Omental fat pad (tissue), 4 donors: ENCODE data around the gene SPEM1. TPM values are rescaled to one million over a fixed set of nuclear protein-coding genes. Genes with fewer than 3 reads are reported as not detected.

Source experiments
- ATAC-seq: fragments of 150-250 bp; one replicate; pipeline ENCODE4 v1.9.1; 2016; ENCODE audit warnings: mild to moderate bottlenecking, moderate library complexity; ENCODE audit not compliant: low FRiP score
- DNase-seq: peaks from one replicate; pipeline ENCODE4 v3.0.0-alpha.2; 2019; ENCODE audit warnings: low spot score
- CTCF ChIP-seq, 3 donors: fragments of 450-650 bp; IDR thresholded peaks; one replicate each; pipeline ENCODE4 v1.5.1; 2016 to 2017; ENCODE audit warnings: antibody characterized with exemption in 3 of 3, mild to moderate bottlenecking in 3 of 3, moderate library complexity in 2 of 3
- total RNA-seq, 4 donors: library from RNA; depleted of rRNA; stranded (reverse); fragments of >200 nt; gene quantifications; one replicate each; pipeline ENCODE4 v1.1.0, GENCODE V29; 2016

Gene SPEM1
- total RNA-seq, 4 donors from 2014 or later = not detected

GRCh38 chr17:7463372-7463846, 43.3 kb downstream of the SPEM1 start:
- DNase-seq = no peak
- no peak for TF ChIP-seq CTCF (IDR thresholded peaks at IDR 0.05)
- no peak for ATAC-seq

GRCh38 chr17:7464081-7464480, 44.0 kb downstream of the SPEM1 start:
- DNase-seq (no peak), ATAC-seq (no peak)
- no peak for TF ChIP-seq CTCF (IDR thresholded peaks at IDR 0.05)

GRCh38 chr17:7465597-7466275, 45.6 kb downstream of the SPEM1 start:
- no peak for DNase-seq
- no peak for ATAC-seq
- TF ChIP-seq CTCF (IDR thresholded peaks at IDR 0.05) = no peak

- ATAC-seq = no peak
- no peak for TF ChIP-seq CTCF (IDR thresholded peaks at IDR 0.05)
Observed at GRCh38 chr17:7466318-7466638, 46.2 kb downstream of the SPEM1 start.

GRCh38 chr17:7466639-7467341, 46.7 kb downstream of the SPEM1 start:
- DNase-seq = peak; percentile 68
- no peak for TF ChIP-seq CTCF (IDR thresholded peaks at IDR 0.05)
- ATAC-seq = peak; percentile 17

More at GRCh38 chr17:7466318-7466638, 46.2 kb downstream of the SPEM1 start:
- DNase-seq = no peak

- TF ChIP-seq CTCF (IDR thresholded peaks at IDR 0.05) = no peak
- ATAC-seq (no peak), DNase-seq (no peak)
Observed at GRCh38 chr17:7467498-7467897, 47.4 kb downstream of the SPEM1 start.

- no peak for TF ChIP-seq CTCF (IDR thresholded peaks at IDR 0.05)
- ATAC-seq (no peak), DNase-seq (no peak)
Observed at GRCh38 chr17:7468290-7468689, 48.2 kb downstream of the SPEM1 start.
